ENCODE results near the gene PRKAA1.
"Not testable (repeated sequence)": the region's sequence is repeated elsewhere in the genome, so short reads cannot be mapped to it uniquely, and the experiment has no call there.

The PRKAA1 gene

DNA sequence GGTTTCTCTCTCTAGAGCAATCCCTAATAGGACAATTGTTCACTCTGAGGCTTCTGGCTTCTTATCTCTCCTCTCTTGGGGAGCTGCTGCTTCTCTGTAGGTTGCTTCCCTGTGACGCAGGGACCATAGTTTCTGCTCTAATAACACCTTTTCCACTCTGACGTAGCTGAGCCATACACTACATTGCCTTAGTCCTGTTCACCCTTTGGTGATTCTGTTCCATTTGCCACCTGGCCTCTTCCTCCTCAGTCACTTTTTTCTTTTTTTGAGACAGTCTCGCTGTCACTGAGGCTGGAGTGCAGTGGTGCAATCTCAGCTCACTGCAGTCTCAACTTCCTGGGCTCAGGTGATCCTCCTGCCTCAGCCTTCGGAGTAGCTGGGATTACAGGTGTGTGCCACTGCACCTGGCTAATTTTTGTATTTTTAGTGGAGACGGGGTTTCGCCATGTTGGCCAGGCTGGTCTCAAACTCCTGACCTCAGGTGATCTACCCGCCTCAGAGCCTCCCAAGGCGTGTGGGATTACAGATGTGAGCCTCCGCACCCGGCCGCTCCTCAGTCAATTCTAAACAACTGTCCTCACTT, 27.4 kb upstream of the PRKAA1 start:
- DNase-seq: not testable (repeated sequence)

GRCh38 chr5:40823459-40823858, 25.3 kb upstream of the PRKAA1 start:
- DNase-seq: no peak

DNA sequence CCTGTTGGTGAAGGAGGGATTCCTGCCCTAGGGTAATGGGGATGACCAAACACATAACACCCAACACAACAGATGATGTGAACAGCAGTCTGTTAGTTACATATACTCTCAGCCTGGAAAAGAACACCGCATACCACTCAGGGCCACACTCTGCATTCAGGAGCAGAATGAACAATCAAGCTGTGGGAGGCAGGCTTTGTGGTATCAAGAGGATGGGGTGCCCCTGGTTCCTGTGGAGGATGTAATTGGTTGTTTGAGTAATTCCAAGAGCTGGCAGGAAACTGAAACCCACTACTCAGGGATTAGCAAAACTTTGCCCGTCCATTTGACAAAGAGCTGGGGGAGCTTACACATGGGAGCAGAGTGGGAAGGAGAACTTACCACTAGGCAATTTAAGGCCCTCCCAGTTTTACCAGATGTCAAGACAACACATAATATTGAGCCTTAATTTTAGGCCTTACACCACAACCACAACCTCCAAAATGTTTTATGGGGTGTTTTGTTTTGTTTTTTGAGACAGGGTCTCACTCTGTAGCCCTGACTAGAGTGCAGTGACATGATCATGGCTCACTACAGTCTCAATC, 15.6 kb upstream of the PRKAA1 start:
- no peak for DNase-seq

- DNase-seq: no peak
These were observed 14.0 kb upstream of the PRKAA1 start for GRCh38 chr5:40812125-40812524.

GRCh38 chr5:40801771-40802562, 3.8 kb upstream of the PRKAA1 start:
- DNase-seq: no peak

- no peak for DNase-seq
These were observed 1.1 kb upstream of the PRKAA1 start for GRCh38 chr5:40799258-40799657.

DNA sequence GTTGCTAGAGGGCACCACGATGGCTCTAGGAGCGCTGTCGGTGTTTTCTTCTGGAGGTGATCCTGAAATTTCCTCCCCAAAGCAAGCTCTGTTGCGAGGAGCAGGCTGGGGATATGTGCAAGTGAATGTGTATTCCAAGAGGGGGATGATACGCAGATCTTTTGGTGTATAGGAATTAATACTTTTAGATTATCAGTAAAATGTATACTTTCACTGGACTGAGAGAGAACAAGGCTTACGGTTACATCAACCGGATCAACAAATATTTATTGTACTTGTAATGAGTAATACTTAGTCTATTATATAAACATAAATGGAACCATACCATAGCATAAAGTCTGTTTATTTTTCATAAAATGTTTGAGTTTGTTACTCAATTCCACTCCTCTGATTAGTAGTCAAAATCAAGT, 632 bp upstream of the PRKAA1 start:
- no peak for DNase-seq

- peak; percentile 70 for DNase-seq
These were observed 732 bp downstream of the PRKAA1 start for GRCh38 chr5:40797273-40798011.

DNA sequence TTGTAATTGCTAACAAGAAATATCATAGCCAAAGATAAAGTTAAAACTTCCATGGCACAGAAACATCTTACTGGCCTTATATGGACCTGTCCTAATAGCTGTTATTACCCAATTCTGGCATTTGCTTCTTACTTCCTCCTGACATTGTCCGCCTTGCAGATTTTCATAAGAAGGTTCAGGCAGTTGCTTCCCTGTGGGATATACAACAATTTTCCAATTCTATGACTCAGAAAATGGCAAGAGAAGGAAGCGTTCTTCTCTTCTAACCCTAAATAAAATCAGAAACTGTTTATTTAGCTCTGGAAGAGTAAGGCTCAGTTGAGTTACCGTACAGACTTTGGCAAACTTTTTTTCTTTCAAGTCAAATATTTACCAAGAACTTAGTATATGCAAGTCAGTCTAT, 1.7 kb downstream of the PRKAA1 start:
- DNase-seq: peak; percentile 39

GRCh38 chr5:40794877-40795276, 3.3 kb downstream of the PRKAA1 start:
- DNase-seq: not testable (repeated sequence)

DNA sequence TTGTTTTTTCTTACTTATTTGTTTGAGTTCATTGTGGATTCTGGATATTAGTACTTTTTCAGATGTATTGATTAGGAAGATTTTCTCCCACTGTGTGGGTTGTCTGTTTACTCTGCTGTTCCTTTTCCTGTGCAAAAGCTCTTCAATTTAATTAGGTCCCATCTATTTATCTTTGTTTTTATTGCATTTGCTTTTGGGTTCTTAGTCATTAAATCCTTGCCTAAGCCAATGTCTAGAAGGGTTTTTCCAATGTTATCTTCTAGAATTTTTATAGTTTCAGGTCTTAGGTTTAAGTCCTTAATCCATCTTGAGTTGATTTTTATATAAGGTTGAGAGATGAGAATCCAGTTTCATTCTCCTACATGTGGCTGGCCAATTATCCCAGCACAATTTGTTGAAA, 3.8 kb downstream of the PRKAA1 start:
- not testable (repeated sequence) for DNase-seq

GRCh38 chr5:40792691-40793090, 5.5 kb downstream of the PRKAA1 start:
- DNase-seq: not testable (repeated sequence)

GRCh38 chr5:40791715-40792139, 6.4 kb downstream of the PRKAA1 start:
- DNase-seq: no peak

- DNase-seq: no peak
These were observed 7.1 kb downstream of the PRKAA1 start for GRCh38 chr5:40790947-40791593.

- not testable (repeated sequence) for DNase-seq
These were observed 9.2 kb downstream of the PRKAA1 start for GRCh38 chr5:40788941-40789340.

GRCh38 chr5:40787986-40788385, 10.2 kb downstream of the PRKAA1 start:
- DNase-seq: no peak

- not testable (repeated sequence) for DNase-seq
These were observed 11.5 kb downstream of the PRKAA1 start for GRCh38 chr5:40786664-40787063.

- no peak for DNase-seq
These were observed 13.3 kb downstream of the PRKAA1 start for GRCh38 chr5:40784916-40785315.

- no peak for DNase-seq
These were observed 14.0 kb downstream of the PRKAA1 start for GRCh38 chr5:40784027-40784653.

- peak; percentile 38 for DNase-seq
These were observed 16.2 kb downstream of the PRKAA1 start for GRCh38 chr5:40781843-40782409.

DNA sequence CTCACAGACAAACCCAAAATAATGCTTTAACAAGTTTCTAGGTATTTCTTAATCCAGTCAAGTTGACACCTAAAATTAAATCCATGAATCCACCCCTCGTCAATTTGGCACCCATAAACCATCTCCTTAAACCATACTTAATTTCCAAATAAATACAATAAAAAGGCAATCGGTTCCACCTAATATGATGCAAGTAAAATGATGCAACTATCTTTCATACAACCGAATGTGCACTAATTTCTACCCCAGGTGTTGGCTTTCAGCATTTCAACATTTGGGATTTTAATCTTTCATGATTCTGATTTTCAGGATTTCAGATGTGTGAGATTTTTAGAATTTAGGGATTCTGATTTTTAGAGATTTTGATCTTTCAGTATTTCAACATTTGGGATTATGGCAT, 17.3 kb downstream of the PRKAA1 start:
- DNase-seq: no peak

DNA sequence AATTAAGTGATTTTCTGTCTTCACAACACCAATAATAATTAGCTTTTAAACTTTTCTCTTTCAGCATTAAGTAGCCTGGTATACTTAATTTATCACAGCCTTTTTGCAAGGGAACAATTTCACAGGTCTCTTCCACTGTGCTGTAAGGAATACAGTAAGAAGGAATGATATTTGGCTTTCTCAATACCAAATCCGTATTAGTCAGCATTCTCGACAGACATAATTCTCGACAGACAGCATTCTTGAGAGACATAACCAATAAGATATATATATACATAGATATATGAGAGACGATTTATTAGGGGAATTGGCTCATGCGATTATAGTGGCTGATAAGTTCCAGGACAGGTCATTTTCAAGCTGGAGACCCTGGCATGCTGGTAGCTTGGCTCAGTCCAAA, 18.0 kb downstream of the PRKAA1 start:
- DNase-seq: no peak

Data from fibroblast of skin of abdomen (primary cell).